ENCODE measurements around the gene TRIM34.
A peak's percentile ranks its signal among the peaks of the same experiment; 100 is the strongest.
"Not testable (repeated sequence)": the region's sequence is repeated elsewhere in the genome, so short reads cannot be mapped to it uniquely, and the experiment has no call there.

TRIM34 gene

DNA sequence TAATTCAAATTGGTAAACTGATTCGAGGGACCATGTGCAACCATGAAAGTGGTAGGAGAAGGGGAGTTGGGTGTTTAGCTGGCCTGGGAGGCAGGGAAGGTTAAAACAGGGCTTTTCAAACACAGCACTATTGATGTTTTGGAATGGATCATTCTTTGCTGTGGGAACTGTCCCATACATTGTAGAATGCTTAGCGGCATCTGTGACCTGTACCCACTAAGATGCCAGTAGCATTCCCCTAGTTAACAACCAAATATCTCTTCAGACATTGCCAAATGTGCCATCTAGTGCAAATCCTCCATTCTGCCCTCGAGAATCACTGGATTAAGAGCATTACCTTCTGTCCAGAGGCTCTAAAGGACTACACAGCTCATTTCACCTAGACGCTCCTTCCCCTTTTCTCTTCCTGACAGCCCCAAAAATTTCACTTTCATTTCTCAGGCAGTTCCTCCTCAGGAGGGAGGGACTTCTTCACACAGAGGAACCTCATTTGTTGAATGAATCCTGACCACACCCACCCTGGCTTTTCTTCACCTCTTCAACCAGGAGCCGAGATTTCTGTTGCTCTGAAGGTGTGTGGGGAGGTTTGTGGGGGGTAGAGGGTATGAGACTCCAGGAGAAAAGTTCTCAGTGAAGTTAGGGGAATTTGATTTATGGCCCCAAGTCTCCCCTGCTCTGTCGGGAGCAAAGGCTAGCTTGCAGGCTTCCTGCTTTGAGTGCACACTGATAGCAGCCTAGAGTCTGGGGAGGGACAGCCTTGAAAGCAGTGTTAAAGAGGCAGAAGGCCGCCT, at the start of gene TRIM34:
TSS of gene TRIM34 (plus strand) at position 513 of the 791 bp plus-strand sequence. CDS start 7,331 bp downstream, outside the sequence.
- Mint-ChIP-seq H3K27ac (peak within 1 kb of the TSS; percentile 76), H3K4me1 (peaks cover 41% of the 10 kb centered on the region), H3K9me3 (no peaks in the 10 kb centered on the region), H3K27me3 (no peaks in the 10 kb centered on the region), H3K36me3 (peaks cover 16% of the 10 kb centered on the region), H3K4me3 (peak within 1 kb of the TSS; percentile 77)
- peak; percentile 98 for ATAC-seq

GRCh38 chr11:5575152-5575551, 49.6 kb upstream of the TRIM34 start:
- Mint-ChIP-seq H3K4me1 (no peaks in the 10 kb centered on the region), H3K27me3 (no peaks in the 10 kb centered on the region), H3K9me3 (no peaks in the 10 kb centered on the region), H3K36me3 (no peaks in the 10 kb centered on the region), H3K4me3 (no peak overlapping the region), H3K27ac (no peak overlapping the region)
- ATAC-seq, result no peak

- Mint-ChIP-seq H3K4me3 (no peak overlapping the region), H3K27me3 (no peaks in the 10 kb centered on the region), H3K9me3 (no peaks in the 10 kb centered on the region), H3K4me1 (no peaks in the 10 kb centered on the region), H3K27ac (no peak overlapping the region), H3K36me3 (no peaks in the 10 kb centered on the region)
- no peak for ATAC-seq
Measured at GRCh38 chr11:5577101-5577500, 47.7 kb upstream of the TRIM34 start.

- H3K9me3 Mint-ChIP-seq, result peaks cover 3% of the 10 kb centered on the region
- no peaks in the 10 kb centered on the region for H3K4me1 Mint-ChIP-seq
- peaks cover 6% of the 10 kb centered on the region for H3K36me3 Mint-ChIP-seq
- no peak within 1 kb of the TSS for H3K27ac Mint-ChIP-seq
- no peak within 1 kb of the TSS for H3K4me3 Mint-ChIP-seq
- H3K27me3 Mint-ChIP-seq, result no peaks in the 10 kb centered on the region
- no peak for ATAC-seq
Measured at GRCh38 chr11:5580577-5580976, 44.2 kb upstream of the TRIM34 start, which contains the start of gene OR52B6. Gene OR52B6, plus strand, starts transcription at chr11:5580877. Its CDS starts 0 bp downstream, at chr11:5580877.

GRCh38 chr11:5581014-5581413, 43.8 kb upstream of the TRIM34 start:
- Mint-ChIP-seq H3K27me3 (no peaks in the 10 kb centered on the region), H3K4me3 (no peak overlapping the region), H3K36me3 (peaks cover 6% of the 10 kb centered on the region)

DNA sequence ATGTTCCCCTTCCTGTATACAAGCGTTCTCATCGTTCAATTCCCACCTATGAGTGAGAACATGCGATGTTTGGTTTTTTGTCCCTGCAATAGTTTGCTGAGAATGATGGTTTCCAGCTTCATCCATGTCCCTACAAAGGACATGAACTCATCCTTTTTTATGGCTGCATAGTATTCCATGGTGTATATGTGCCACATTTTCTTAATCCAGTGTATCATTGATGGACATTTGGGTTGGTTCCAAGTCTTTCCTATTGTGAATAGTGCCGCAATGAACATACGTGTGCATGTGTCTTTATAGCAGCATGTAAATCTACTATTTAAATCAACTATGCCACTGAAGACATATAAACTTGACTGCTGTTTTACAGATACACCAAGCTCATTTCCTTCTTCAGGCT, 40.3 kb upstream of the TRIM34 start:
- H3K27me3 Mint-ChIP-seq, H3K4me3 Mint-ChIP-seq, H3K4me1 Mint-ChIP-seq, ATAC-seq, H3K9me3 Mint-ChIP-seq, H3K36me3 Mint-ChIP-seq, H3K27ac Mint-ChIP-seq: not testable (repeated sequence)

More at GRCh38 chr11:5581014-5581413, 43.8 kb upstream of the TRIM34 start:
- peak; percentile 16 for ATAC-seq
- Mint-ChIP-seq H3K4me1 (no peaks in the 10 kb centered on the region), H3K9me3 (peaks cover 3% of the 10 kb centered on the region), H3K27ac (no peak overlapping the region)

GRCh38 chr11:5589906-5590305, 34.9 kb upstream of the TRIM34 start:
- not testable (repeated sequence) for H3K9me3 Mint-ChIP-seq, H3K27ac Mint-ChIP-seq, H3K27me3 Mint-ChIP-seq, H3K4me1 Mint-ChIP-seq, ATAC-seq, H3K4me3 Mint-ChIP-seq, H3K36me3 Mint-ChIP-seq

- H3K27me3 Mint-ChIP-seq, result no peaks in the 10 kb centered on the region
- no peak overlapping the region for H3K4me3 Mint-ChIP-seq
- peak overlapping the region; percentile 42 for H3K27ac Mint-ChIP-seq
- peak; percentile 24 for ATAC-seq
- H3K4me1 Mint-ChIP-seq, result peaks cover 2% of the 10 kb centered on the region
- peaks cover 6% of the 10 kb centered on the region for H3K36me3 Mint-ChIP-seq
- H3K9me3 Mint-ChIP-seq, result no peaks in the 10 kb centered on the region
Measured at GRCh38 chr11:5591613-5592012, 33.2 kb upstream of the TRIM34 start.

GRCh38 chr11:5592615-5593014, 32.2 kb upstream of the TRIM34 start:
- Mint-ChIP-seq H3K36me3 (peaks cover 6% of the 10 kb centered on the region), H3K9me3 (no peaks in the 10 kb centered on the region), H3K27ac (no peak overlapping the region), H3K27me3 (no peaks in the 10 kb centered on the region), H3K4me3 (no peak overlapping the region), H3K4me1 (peaks cover 6% of the 10 kb centered on the region)
- no peak for ATAC-seq

DNA sequence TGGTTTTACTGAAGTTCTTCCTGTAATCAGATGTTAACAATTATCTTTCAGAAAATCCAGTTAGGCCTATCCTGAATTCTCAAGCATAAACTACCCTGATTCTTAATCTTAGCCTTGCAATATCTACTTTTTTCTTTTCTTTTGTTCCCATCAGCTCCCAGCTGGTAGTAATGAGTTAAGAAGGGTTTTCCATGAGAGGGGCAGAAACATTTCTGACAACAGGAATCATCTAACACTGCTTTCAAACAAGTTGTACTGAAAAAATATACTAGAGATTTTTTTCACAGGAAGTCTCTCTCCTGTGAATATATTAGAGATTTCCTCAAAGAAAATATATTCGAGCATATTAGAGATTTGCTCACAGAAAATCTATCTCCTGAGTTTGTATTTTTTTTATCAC, 31.7 kb upstream of the TRIM34 start:
- Mint-ChIP-seq H3K27me3 (no peaks in the 10 kb centered on the region), H3K9me3 (no peaks in the 10 kb centered on the region), H3K27ac (no peak overlapping the region), H3K4me3 (no peak overlapping the region), H3K36me3 (peaks cover 6% of the 10 kb centered on the region), H3K4me1 (peaks cover 6% of the 10 kb centered on the region)
- no peak for ATAC-seq

DNA sequence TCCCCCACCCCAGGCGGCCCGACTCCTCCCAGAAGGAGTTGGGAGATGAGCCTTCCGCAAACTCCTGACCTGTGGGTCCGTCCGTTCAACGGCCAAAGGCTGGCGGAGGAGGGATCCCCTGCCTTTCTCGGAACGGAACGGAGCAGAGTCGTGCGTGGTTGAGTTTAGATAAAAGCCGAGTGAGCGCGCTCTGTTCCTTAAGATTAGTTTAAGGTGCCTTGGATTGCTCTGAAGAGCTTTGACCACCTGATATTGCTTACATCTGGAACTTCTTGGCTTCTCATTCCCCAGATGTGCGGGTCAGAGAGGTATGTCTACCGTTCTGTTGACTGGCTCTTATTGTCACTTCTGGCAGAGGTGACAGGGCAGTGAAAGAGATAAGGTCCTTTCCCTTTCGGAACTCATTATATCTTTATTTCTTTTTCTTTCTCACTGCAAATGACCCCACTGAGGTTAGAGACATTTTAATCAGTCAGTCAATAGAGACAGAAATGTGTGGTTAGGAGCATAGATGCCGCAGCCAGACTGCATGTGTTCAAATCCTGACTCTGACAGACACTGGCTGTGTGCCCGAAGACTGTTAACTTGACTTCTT, 28.1 kb upstream of the TRIM34 start, which contains the start of gene TRIM6:
TSS of gene TRIM6 (plus strand) at position 31 of the 595 bp plus-strand sequence. CDS start at position 292, 261 bp downstream.
- H3K27ac Mint-ChIP-seq, result peak within 1 kb of the TSS; percentile 18
- peak within 1 kb of the TSS; percentile 80 for H3K4me3 Mint-ChIP-seq
- no peaks in the 10 kb centered on the region for H3K36me3 Mint-ChIP-seq
- no peaks in the 10 kb centered on the region for H3K27me3 Mint-ChIP-seq
- H3K9me3 Mint-ChIP-seq, result no peaks in the 10 kb centered on the region
- ATAC-seq, result no peak
- peaks cover 6% of the 10 kb centered on the region for H3K4me1 Mint-ChIP-seq

- ATAC-seq, result no peak
- Mint-ChIP-seq H3K27ac (no peak overlapping the region), H3K36me3 (no peaks in the 10 kb centered on the region), H3K9me3 (no peaks in the 10 kb centered on the region), H3K27me3 (no peaks in the 10 kb centered on the region), H3K4me1 (peaks cover 6% of the 10 kb centered on the region), H3K4me3 (no peak overlapping the region)
Measured at GRCh38 chr11:5597953-5598352, 26.8 kb upstream of the TRIM34 start.

DNA sequence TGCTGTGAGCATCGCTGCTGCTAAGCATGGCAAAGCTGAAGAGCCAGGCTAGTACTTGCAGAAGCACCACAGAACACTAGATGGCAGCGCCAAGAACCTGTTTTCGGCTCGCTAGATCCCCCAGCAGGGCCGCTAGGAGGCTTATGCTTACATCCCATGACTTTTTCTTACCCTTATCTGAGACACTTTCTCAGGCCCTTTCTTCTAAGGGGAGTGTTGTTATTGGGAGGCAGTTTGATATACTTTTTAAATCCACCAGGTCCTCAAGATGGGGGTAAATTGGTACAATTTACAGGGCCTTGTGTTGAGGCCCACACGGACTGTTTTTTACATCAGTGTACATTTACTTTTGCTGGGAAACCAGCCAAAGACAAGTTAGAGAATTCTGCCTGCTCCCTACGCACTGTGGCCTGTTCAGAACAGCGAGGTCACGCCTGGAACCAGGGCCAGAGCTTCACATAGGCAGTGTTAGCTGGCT, 24.4 kb upstream of the TRIM34 start:
- Mint-ChIP-seq H3K36me3 (no peaks in the 10 kb centered on the region), H3K27me3 (no peaks in the 10 kb centered on the region), H3K9me3 (no peaks in the 10 kb centered on the region)

GRCh38 chr11:5602791-5603190, 22.0 kb upstream of the TRIM34 start:
- not testable (repeated sequence) for ATAC-seq

More for the DNA sequence above, 24.4 kb upstream of the TRIM34 start:
- Mint-ChIP-seq H3K4me1 (peaks cover 6% of the 10 kb centered on the region), H3K27ac (no peak overlapping the region), H3K4me3 (no peak overlapping the region)
- ATAC-seq, result peak; percentile 87

GRCh38 chr11:5603326-5603725, 21.5 kb upstream of the TRIM34 start:
- Mint-ChIP-seq H3K4me1 (no peaks in the 10 kb centered on the region), H3K9me3 (no peaks in the 10 kb centered on the region), H3K36me3 (no peaks in the 10 kb centered on the region), H3K4me3 (no peak overlapping the region), H3K27me3 (no peaks in the 10 kb centered on the region), H3K27ac (no peak overlapping the region)
- no peak for ATAC-seq

More at GRCh38 chr11:5602791-5603190, 22.0 kb upstream of the TRIM34 start:
- H3K27me3 Mint-ChIP-seq, H3K4me1 Mint-ChIP-seq, H3K9me3 Mint-ChIP-seq, H3K27ac Mint-ChIP-seq, H3K4me3 Mint-ChIP-seq, H3K36me3 Mint-ChIP-seq: not testable (repeated sequence)

DNA sequence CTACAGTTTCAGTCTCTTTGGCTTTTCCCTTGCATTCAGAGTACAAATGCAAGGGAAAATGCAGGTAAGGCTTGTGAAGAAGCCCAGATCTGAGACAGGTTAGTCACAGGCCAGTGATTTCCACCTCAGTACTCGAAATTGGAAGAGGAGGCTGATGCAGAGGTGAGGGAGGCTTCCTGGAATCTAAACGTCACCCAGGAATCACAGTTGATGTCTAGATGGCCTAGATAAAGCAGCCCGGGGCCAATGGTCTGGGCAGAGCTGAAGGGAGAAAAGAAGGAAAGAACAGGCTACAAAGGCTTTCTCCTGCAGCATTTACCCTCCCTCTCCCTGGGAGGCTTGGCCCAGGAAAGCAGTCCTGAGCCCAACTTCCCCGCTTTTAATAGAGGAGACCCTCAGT, 19.9 kb upstream of the TRIM34 start:
- Mint-ChIP-seq H3K9me3 (no peaks in the 10 kb centered on the region), H3K4me1 (no peaks in the 10 kb centered on the region), H3K4me3 (no peak overlapping the region), H3K27me3 (no peaks in the 10 kb centered on the region), H3K27ac (no peak overlapping the region), H3K36me3 (no peaks in the 10 kb centered on the region)
- ATAC-seq, result no peak

All from stimulated activated memory B cell treated with anti-CD40 and anti-IgM and Interleukin-4, amounts not matched to agents 10 μg/mL and 1 μg/mL and 100 μg/mL, for 72 hours (primary cell).